Renal pelvis (tissue), 12 donors: ENCODE measurements around the gene FAM200A. TPM values are rescaled to one million over a fixed set of nuclear protein-coding genes. Genes with fewer than 3 reads are reported as not detected.
A peak's percentile ranks its signal among the peaks of the same experiment; 100 is the strongest.
"Not testable (repeated sequence)": the region's sequence is repeated elsewhere in the genome, so short reads cannot be mapped to it uniquely, and the experiment has no call there.

ENCODE experiments used
- DNase-seq: peaks from one replicate; pipeline ENCODE4 v3.0.0-alpha.2; 2013
- long read RNA-seq, 16 experiments: transcript quantifications; one replicate each; lab custom pipeline, GENCODE V29; 2026
- polyA plus RNA-seq, 3 donors: library from polyadenylated mRNA; unstranded; fragments of 120-200 nt; gene quantifications; one replicate each; pipeline ENCODE4 v1.2.1, GENCODE V29; 2013; ENCODE audit not compliant: insufficient read length in 3 of 3

Gene FAM200A
- polyA plus RNA-seq = 10 to 100 TPM; 12.5 to 15.6 (median 14.5) TPM
- long read RNA-seq, donor 1, transcript FAM200A-202 (2 exons, 2,480 nt) = major isoform, 8 of 8 reads
- long read RNA-seq, donor 1, partial matches to known transcripts = 0 of 8 reads
- long read RNA-seq, donor 1, other reads (novel, unspliced or antisense) = 0 of 8 reads
- long read RNA-seq, donor 2, transcript FAM200A-202 (2 exons, 2,480 nt) = major isoform, 10 of 10 reads
- long read RNA-seq, donor 2, partial matches to known transcripts = 0 of 10 reads
- long read RNA-seq, donor 2, other reads (novel, unspliced or antisense) = 0 of 10 reads
- long read RNA-seq, donor 3, transcript FAM200A-202 (2 exons, 2,480 nt) = major isoform, 6 of 6 reads
- long read RNA-seq, donor 3, partial matches to known transcripts = 0 of 6 reads
- long read RNA-seq, donor 3, other reads (novel, unspliced or antisense) = 0 of 6 reads
- long read RNA-seq, donor 4, transcript FAM200A-202 (2 exons, 2,480 nt) = major isoform, 10 of 11 reads
- long read RNA-seq, donor 4, partial matches to known transcripts = 0 of 11 reads
- long read RNA-seq, donor 4, other reads (novel, unspliced or antisense) = 0 of 11 reads
- long read RNA-seq, donor 5, partial matches to known transcripts = 0 of 5 reads
- long read RNA-seq, donor 5, other reads (novel, unspliced or antisense) = 0 of 5 reads
- long read RNA-seq, donor 6, transcript FAM200A-202 (2 exons, 2,480 nt) = major isoform, 11 of 11 reads
- long read RNA-seq, donor 6, partial matches to known transcripts = 0 of 11 reads
- long read RNA-seq, donor 6, other reads (novel, unspliced or antisense) = 0 of 11 reads
- long read RNA-seq, donor 7, partial matches to known transcripts = 0 of 4 reads
- long read RNA-seq, donor 7, other reads (novel, unspliced or antisense) = 0 of 4 reads
- long read RNA-seq, donor 8, partial matches to known transcripts = 0 of 4 reads
- long read RNA-seq, donor 8, other reads (novel, unspliced or antisense) = 0 of 4 reads
- long read RNA-seq, donor 9, transcript FAM200A-202 (2 exons, 2,480 nt) = major isoform, 9 of 9 reads
- long read RNA-seq, donor 9, partial matches to known transcripts = 0 of 9 reads
- long read RNA-seq, donor 9, other reads (novel, unspliced or antisense) = 0 of 9 reads
- long read RNA-seq, donor 10, transcript FAM200A-202 (2 exons, 2,480 nt) = major isoform, 6 of 6 reads
- long read RNA-seq, donor 10, partial matches to known transcripts = 0 of 6 reads
- long read RNA-seq, donor 10, other reads (novel, unspliced or antisense) = 0 of 6 reads
- long read RNA-seq, donor 11, partial matches to known transcripts = 0 of 4 reads
- long read RNA-seq, donor 11, other reads (novel, unspliced or antisense) = 0 of 4 reads
- long read RNA-seq, donor 12, transcript FAM200A-202 (2 exons, 2,480 nt) = major isoform, 12 of 12 reads
- long read RNA-seq, donor 12, partial matches to known transcripts = 0 of 12 reads
- long read RNA-seq, donor 12, other reads (novel, unspliced or antisense) = 0 of 12 reads
- long read RNA-seq, donor 13, transcript FAM200A-202 (2 exons, 2,480 nt) = major isoform, 10 of 36 reads
- long read RNA-seq, donor 13, partial matches to known transcripts = 25 of 36 reads
- long read RNA-seq, donor 13, other reads (novel, unspliced or antisense) = 0 of 36 reads
- long read RNA-seq, donor 14, transcript FAM200A-202 (2 exons, 2,480 nt) = major isoform, 10 of 11 reads
- long read RNA-seq, donor 14, partial matches to known transcripts = 0 of 11 reads
- long read RNA-seq, donor 14, other reads (novel, unspliced or antisense) = 0 of 11 reads
- long read RNA-seq, donor 15, transcript FAM200A-202 (2 exons, 2,480 nt) = major isoform, 5 of 24 reads
- long read RNA-seq, donor 15, partial matches to known transcripts = 18 of 24 reads
- long read RNA-seq, donor 15, other reads (novel, unspliced or antisense) = 0 of 24 reads
- long read RNA-seq, donor 16, transcript FAM200A-202 (2 exons, 2,480 nt) = major isoform, 14 of 14 reads
- long read RNA-seq, donor 16, partial matches to known transcripts = 0 of 14 reads
- long read RNA-seq, donor 16, other reads (novel, unspliced or antisense) = 0 of 14 reads

GRCh38 chr7:99551767-99552463 is at the start of gene FAM200A:
TSS of gene FAM200A (minus strand) at chr7:99552114. CDS start at chr7:99548407, 3,707 bp downstream.
- DNase-seq = peak; percentile 95

- DNase-seq = no peak
Observed at GRCh38 chr7:99599836-99600235, 47.9 kb upstream of the FAM200A start.

GRCh38 chr7:99597762-99598501 is 46.0 kb upstream of the FAM200A start, which contains the start of gene TMEM225B:
TSS of gene TMEM225B (plus strand) at chr7:99598267. CDS start at chr7:99604389, 6,122 bp downstream.
- no peak for DNase-seq

GRCh38 chr7:99596408-99596955 is 44.6 kb upstream of the FAM200A start:
- no peak for DNase-seq

DNA sequence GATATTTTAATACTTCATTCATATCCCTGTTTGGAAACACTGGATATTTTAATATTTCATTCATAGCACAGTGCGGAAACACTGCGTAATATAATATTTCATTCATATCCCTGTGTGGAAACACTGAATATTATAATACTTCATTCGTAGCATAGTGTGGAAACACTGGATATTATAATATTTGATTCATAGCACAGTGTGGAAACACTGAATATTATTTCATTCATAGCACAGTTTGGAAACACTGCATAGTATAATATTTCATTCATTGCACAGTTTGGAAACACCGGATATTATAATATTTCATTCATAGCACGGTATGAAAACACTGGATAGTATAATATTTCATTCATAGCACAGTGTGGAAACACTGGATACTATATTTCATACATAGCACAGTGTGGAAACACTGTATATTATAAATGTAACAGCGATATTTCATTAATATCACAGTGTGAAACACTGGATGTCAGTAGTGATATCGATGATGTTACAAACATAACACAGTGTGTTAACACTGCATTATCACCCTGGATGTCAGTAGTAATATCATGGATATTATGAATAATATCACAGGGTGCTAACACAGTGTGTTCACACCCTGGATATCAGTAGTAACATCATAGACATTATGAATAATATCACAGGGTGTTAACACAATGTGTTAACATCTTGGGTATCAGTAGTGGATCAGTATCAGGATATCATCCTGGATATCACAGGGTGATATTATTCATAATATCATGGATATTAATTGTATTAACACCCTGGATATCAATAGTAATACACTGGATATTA is 43.2 kb upstream of the FAM200A start:
- DNase-seq = no peak

- no peak for DNase-seq
Observed at GRCh38 chr7:99588868-99589267, 37.0 kb upstream of the FAM200A start.

GRCh38 chr7:99580778-99581332 is 28.9 kb upstream of the FAM200A start:
- not testable (repeated sequence) for DNase-seq

DNA sequence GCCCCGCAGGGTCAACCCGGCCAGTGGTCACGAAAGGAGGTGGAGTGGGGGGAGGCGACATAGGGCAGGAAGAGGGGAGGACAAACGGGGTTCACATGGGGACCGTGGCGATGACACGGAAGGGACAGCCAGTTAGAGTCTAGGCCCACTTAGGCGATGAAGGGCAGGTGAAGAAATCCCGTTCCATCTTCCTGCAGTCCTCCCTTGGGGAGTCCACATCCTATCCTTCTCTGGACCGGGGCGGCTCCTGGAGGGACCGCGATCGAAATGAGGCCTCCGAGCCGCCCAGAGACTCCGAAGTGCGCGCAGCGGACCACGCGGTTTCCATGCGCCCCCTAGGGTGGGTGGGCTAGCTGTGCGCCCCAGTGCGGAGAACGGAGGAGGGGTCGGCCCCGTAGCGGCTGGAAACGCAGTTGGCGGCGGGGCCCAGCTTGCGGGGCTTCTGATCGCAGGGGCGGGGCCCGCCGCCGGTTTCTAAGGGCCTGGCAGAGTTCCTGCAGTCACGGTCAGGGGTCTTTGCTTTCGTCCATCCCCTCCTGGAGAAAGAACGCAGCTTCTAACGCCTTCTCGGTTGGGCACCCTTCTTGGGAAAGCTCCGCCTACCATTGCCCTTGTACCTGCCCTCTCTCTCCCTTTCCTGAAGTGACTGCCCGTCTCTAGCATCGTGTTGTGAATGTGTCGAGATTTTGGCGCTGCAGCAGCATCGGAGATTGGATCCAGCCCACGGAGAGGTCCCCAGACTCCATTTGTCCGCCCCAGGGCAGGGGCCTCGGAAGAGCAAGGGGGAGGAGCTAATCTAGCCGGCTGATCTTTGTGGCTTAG is 28.3 kb upstream of the FAM200A start:
- peak; percentile 53 for DNase-seq

DNA sequence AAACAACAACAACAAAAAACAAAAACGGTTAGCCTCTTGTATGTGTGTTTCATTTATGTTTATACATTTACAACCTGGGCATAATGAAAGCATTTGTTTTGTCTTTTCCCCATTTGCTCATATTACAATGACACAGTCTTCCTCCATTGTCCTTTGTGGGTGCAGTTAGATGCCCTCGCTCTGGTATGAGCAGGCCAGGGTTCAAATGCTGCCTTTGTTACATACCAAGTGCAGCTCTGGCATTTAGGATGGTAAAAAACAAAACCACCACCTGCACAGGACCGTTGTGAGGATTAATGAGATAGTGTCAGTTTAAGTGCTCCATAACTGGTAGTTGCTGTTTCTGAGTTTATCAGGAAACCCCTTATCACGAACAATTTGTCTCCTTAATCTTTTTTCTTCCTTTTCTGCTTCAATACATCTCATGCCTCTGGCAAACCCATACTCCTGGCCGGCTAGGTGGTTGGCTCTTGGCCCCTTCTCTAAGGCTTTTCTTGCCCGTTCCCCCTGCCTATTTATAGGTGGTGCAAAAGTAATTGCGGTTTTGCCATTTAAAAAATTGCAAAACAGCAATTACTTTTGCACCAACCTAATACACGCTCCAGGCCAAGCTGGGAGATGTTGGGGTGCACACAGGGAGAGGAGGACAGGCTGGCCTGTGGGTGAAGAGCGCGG is 27.5 kb upstream of the FAM200A start:
- no peak for DNase-seq

- no peak for DNase-seq
Observed at GRCh38 chr7:99576251-99576650, 24.3 kb upstream of the FAM200A start.

DNA sequence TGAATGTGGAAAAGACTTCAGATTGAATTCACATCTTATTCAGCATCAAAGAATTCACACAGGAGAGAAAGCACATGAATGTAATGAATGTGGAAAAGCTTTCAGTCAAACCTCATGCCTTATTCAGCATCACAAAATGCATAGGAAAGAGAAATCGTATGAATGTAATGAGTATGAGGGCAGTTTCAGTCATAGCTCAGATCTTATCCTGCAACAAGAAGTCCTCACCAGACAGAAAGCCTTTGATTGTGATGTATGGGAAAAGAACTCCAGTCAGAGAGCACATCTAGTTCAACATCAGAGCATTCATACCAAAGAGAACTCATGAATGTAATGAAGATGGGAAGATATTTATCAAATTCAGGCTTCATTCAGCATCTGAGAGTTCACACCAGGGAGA is 21.3 kb upstream of the FAM200A start:
- DNase-seq = no peak

DNA sequence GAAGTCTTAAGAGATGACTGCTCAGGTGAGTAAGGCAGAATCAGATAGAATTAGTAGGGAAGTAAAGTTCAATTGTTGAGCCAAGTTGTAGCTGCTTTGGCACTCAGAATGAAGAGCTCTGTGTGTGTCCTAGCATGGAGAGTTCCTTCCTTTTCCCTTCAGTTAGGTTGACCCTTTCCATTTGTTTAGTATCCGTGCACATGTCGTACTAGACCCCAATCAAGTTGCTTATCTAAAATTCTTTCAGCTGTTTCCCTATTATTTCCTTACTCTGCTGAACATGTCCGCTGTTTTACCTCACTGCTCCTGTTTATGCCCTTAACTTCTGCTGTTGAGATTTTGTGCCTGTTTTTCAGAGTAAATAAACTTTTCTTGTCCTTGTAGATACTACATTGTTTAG is 19.9 kb upstream of the FAM200A start:
- no peak for DNase-seq

DNA sequence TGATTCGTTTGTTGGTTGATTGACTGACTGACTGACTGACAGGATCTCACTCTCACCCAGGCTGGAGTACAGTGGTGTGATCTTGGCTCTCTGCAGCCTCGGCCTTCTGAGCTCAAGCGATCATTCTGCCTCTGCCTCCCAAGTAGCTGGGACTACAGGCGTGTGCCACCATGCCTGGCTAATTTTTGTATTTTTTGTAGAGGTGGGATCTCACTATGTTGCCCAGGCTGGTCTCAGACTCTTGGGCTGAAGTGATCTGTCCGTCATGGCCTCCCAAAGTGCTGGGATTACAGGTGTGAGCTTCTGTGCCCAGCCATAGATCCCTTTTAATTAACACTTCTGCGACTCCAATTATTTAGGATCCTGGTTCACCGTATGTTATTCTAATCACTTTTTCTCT is 16.9 kb upstream of the FAM200A start:
- not testable (repeated sequence) for DNase-seq

- DNase-seq = no peak
Observed at GRCh38 chr7:99563650-99564049, 11.7 kb upstream of the FAM200A start.

- DNase-seq = no peak
Observed at GRCh38 chr7:99562832-99563231, 10.9 kb upstream of the FAM200A start.
